ENCODE results near the gene RNU1-4. TPM values are rescaled to one million over a fixed set of nuclear protein-coding genes. Genes with fewer than 3 reads are reported as not detected.
"Not testable (repeated sequence)": the region's sequence is repeated elsewhere in the genome, so short reads cannot be mapped to it uniquely, and the experiment has no call there.

The RNU1-4 gene
- total RNA-seq, 1 donor from 2014 or later: 3,598 TPM

- not testable (repeated sequence) for H3K4me1 Mint-ChIP-seq (ENCODE audit: low read depth, unreplicated experiment); DNase-seq; H3K9me3 Mint-ChIP-seq (ENCODE audit: unreplicated experiment); H3K27me3 Mint-ChIP-seq (ENCODE audit: unreplicated experiment); H3K27ac Mint-ChIP-seq (ENCODE audit: unreplicated experiment); H3K4me3 Mint-ChIP-seq (ENCODE audit: unreplicated experiment); H3K36me3 Mint-ChIP-seq (ENCODE audit: unreplicated experiment)
These were observed 44.6 kb downstream of the RNU1-4 start for GRCh38 chr1:16784955-16785354.

DNA sequence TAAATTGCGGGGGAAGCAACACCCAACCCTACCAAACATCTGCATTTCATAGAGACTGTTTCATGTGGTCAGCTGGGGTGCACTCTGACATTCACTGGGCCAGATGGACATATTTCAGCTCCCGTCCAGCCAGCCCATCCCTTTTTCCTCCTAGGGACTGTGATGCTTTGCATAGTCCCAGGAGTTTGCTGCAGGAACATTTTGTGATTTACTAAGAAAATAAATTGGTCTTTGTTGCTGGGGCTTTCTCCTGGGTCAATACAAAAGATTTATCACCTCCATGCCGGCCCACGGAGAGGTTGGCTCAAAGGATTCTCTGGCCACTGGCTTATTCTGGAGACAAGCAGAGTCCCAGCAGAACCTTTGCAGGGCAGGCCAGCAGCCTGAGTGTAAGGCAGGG, 46.0 kb downstream of the RNU1-4 start:
- not testable (repeated sequence) for DNase-seq; H3K36me3 Mint-ChIP-seq (ENCODE audit: unreplicated experiment); H3K4me1 Mint-ChIP-seq (ENCODE audit: low read depth, unreplicated experiment); H3K9me3 Mint-ChIP-seq (ENCODE audit: unreplicated experiment); H3K4me3 Mint-ChIP-seq (ENCODE audit: unreplicated experiment); H3K27ac Mint-ChIP-seq (ENCODE audit: unreplicated experiment); H3K27me3 Mint-ChIP-seq (ENCODE audit: unreplicated experiment)

DNA sequence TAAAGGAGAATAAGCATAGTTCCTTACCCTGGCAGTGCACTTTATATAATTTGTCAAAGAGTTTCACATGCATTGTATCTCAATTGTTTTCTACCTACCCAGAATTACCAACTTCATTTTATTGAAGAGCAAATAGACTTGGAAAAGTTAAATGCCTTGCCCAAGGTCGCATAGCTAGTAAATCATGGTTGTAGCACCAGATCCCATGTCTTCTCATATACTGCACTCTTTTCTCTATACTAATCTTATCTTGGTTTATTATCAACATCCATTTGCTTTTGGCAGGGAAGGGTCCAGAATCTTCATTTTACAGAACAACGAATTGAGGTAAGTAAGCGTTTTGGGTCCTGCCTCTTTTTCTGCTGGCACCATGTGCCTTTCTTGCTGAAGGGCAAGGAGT, 46.9 kb downstream of the RNU1-4 start:
- DNase-seq; H3K9me3 Mint-ChIP-seq (ENCODE audit: unreplicated experiment); H3K4me1 Mint-ChIP-seq (ENCODE audit: low read depth, unreplicated experiment); H3K27ac Mint-ChIP-seq (ENCODE audit: unreplicated experiment); H3K4me3 Mint-ChIP-seq (ENCODE audit: unreplicated experiment); H3K27me3 Mint-ChIP-seq (ENCODE audit: unreplicated experiment); H3K36me3 Mint-ChIP-seq (ENCODE audit: unreplicated experiment): not testable (repeated sequence)

DNA sequence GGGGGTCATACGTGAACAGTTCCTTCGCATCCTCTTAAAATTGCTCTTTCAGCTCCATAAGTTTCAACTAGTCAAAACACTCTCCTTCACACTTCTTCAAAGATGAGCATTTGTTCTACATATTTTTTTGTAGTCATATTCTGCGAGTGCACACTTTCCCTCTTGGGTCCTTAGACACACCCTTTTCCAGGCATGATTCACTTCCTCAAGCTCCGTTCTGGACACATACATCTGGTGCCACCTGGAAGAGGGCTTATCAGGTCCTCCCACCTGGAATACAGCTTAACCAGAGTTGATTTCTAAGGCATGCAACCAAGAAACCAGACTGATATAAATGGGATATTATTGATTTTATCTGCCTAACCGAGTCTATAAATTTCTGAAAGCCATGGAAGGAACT, 47.4 kb downstream of the RNU1-4 start:
- not testable (repeated sequence) for H3K27ac Mint-ChIP-seq (ENCODE audit: unreplicated experiment); H3K9me3 Mint-ChIP-seq (ENCODE audit: unreplicated experiment); H3K36me3 Mint-ChIP-seq (ENCODE audit: unreplicated experiment); DNase-seq; H3K4me3 Mint-ChIP-seq (ENCODE audit: unreplicated experiment); H3K27me3 Mint-ChIP-seq (ENCODE audit: unreplicated experiment); H3K4me1 Mint-ChIP-seq (ENCODE audit: low read depth, unreplicated experiment)

Other genes with a start within 250 kb of the RNU1-4 start
- gene RNU1-1, start 226.2 kb upstream of the RNU1-4 start, total RNA-seq (ENCODE audit: unreplicated experiment): 3,598 TPM
- gene NBPF1, start 127.0 kb upstream of the RNU1-4 start, total RNA-seq (ENCODE audit: unreplicated experiment): 41.8 TPM
- gene RNU1-3, start 73.6 kb upstream of the RNU1-4 start, total RNA-seq (ENCODE audit: unreplicated experiment): 3,598 TPM
- gene RNU1-2, start 155.5 kb downstream of the RNU1-4 start, total RNA-seq (ENCODE audit: unreplicated experiment): 3,598 TPM
- gene CROCC, start 181.4 kb downstream of the RNU1-4 start, total RNA-seq (ENCODE audit: unreplicated experiment): 50.9 TPM
- gene MFAP2, start 240.1 kb downstream of the RNU1-4 start, total RNA-seq (ENCODE audit: unreplicated experiment): 2.1 TPM

Measured in glutamatergic neuron (in vitro differentiated cells).